T-helper 22 cell (primary cell): ENCODE measurements around the gene TGIF2.
"Not testable (repeated sequence)": the region's sequence is repeated elsewhere in the genome, so short reads cannot be mapped to it uniquely, and the experiment has no call there.

ENCODE experiments used
- DNase-seq: peaks from one replicate; pipeline ENCODE4 v3.0.0-alpha.2; 2020; ENCODE audit warnings: low read depth

TGIF2 gene

DNA sequence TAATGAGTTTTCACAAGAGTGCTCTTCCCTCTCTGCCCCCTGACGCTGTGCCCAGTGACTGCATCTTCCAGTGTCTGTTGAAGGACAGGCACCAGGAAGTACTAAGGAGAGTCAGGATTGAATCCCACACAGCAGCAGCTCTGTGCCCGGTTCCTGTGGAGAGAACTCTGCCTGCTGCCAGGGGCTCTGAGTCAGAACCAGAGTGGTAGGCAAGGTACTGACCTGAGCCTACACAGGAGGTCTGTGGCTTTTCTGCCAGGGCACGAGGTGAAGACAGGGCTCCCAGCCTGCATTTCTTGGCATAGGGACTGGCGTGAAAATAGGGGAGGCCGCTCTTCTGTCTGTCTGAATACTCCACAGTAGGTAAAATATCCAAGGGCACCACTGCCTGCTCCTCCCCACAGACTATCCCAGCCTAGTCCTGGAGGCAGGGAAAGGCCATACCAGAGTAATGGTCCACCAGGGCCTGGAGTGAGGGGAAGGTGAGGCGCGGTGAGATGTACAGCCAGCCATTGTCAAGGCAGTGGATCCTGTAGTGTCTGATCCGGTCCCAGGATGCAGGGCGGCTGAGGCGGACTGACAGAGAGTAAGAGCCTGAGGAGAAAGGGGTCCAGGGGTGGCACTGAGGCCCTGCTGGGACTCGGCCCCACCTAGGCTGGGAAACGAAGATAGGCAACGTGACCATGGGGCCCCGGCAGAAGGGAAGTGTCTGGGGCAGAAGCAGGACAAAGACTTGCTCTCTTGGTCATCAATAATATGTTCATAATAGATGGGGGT lies 41.6 kb downstream of the TGIF2 start:
- no peak for DNase-seq

- DNase-seq = no peak
These were observed 47.5 kb downstream of the TGIF2 start for GRCh38 chr20:36620917-36621316.

DNA sequence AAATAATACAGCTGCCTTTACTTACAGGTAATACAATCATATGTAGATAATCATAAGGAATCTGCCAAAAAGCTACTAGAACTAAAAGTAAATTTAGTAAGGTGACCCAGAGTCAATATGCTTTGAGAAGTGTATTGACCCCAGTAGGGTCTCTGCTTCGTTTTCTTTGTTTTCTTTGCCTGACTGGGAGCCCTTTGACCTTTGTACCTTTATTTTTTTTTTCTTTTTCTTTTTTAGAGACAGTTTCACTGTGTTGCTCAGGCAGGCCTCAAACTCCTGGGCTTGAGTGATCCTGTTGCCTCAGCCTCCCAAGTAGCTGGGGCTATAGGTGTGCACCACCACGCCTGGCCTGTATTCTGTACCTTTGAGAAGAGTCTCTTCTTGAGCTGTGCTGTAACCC lies 50.0 kb downstream of the TGIF2 start:
- no peak for DNase-seq

- no peak for DNase-seq
These were observed 50.9 kb downstream of the TGIF2 start for GRCh38 chr20:36624068-36624943.

DNA sequence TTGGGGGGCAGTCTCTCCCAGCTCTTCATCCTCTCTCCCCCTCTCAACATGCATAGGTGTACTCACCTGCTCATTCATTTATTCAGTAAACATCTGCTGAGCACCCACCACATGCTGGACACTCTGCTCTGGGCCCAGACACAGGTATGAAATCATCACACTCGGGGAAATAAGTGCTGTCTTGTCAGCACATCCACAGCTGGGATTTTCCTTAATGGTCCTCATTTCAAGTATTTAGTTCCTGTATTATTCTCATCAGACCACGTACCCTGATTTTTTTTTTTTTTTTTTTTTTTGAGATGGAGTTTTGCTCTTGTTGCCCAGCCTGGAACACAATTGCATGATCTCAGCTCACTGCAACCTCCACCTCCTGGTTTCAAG lies 51.5 kb downstream of the TGIF2 start:
- DNase-seq = no peak

GRCh38 chr20:36628076-36628475 lies 54.7 kb downstream of the TGIF2 start:
- DNase-seq = no peak

DNA sequence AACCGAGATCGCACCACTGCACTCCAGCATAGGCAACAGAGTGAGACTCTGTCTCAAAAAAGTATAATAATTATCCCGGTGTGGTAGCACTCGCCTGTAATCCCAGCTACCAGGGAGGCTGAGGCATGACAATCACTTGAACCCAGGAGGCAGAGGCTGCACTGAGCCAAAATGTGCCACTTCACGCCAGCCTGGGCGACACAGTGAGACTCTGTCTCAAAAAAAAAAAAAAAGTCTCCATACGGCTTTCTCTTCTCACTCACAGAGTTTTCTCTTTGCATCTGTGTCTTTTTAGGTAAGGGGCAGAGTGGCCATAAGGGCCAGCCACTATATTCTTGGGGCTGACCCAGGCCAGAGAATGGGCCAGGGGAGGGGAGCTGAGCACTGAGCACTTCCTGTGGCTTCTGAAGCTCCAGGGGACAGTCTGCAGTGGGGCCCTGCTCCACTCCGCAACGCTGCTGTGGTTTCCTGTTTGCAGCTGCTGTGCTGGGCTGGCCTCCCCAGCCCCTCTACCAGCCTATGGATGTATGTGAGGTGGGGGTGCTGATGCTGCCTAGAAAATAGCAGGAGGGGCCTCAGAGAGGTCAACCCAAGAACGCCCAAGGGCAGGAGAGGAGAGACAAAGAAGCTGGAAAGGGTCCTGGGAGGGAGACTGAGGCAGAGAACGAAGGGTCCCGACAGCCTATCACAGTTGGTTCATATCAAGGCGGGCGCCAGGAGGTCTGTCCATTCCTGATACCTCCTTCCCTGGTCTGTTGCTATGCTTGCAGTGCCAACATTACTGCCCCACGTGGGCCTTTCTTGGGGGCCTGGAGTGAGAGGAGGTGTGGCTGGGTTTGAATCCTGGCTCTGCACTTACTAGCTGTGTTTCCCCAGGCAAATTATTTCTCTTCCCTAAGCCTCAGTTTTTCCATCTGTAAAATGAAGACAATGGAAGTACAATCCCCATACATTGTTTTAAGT lies 56.6 kb downstream of the TGIF2 start:
- peak; percentile 11 for DNase-seq

DNA sequence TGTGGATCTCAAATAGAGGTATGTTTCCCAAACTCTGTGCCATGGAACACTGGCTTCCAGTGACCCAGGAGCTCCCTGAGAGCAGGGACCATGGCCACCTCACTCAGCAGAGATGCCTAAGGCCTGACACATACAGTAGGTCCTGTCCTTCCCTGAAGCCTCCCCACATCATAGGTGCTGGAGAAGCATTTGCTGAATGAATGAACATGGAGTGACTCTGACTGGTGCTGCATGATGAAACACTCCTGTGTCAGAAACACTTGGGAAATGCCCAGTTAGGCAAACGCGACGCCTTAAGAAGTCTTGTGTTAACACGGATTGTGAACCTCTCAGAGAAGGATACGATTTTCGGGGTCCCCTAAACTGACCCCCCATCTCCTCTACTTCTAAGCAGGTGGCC lies 58.2 kb downstream of the TGIF2 start:
- no peak for DNase-seq

- no peak for DNase-seq
These were observed 58.7 kb downstream of the TGIF2 start for GRCh38 chr20:36632147-36632486.

GRCh38 chr20:36632487-36633284 lies 59.3 kb downstream of the TGIF2 start:
- no peak for DNase-seq

- DNase-seq = no peak
These were observed 59.9 kb downstream of the TGIF2 start for GRCh38 chr20:36633285-36633772.

GRCh38 chr20:36634342-36634741 lies 60.9 kb downstream of the TGIF2 start:
- DNase-seq = no peak

DNA sequence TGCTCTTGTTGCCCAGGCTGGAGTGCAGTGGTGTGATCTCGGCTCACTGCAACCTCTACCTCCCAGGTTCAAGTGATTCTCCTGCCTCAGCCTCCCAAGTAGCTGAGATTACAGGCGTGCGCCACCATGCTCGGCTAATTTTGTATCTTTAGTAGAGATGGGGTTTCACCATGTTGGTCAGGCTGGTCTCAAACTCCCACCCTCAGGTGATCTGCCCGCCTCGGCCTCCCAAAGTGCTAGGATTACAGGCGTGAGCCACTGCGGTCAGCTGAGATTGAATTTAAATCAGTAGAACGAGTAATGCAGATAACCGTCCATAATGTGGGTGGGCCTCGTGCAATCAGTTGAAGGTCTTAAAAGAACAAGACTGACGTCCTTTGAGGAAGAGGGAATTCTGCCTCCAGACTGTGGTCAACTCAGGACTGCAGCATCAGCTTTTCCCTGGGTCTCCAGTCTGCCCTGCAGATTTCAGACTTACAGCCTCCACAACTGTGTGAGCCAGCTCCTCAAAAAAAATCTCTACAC lies 65.5 kb downstream of the TGIF2 start:
- not testable (repeated sequence) for DNase-seq

- DNase-seq = no peak
These were observed 68.1 kb downstream of the TGIF2 start for GRCh38 chr20:36641506-36641843.

- no peak for DNase-seq
These were observed 68.7 kb downstream of the TGIF2 start for GRCh38 chr20:36642136-36642535.
